GM23338 (cell line): ENCODE data around the gene TBX6. TPM values are rescaled to one million over a fixed set of nuclear protein-coding genes. Genes with fewer than 3 reads are reported as not detected.
A peak's percentile ranks its signal among the peaks of the same experiment; 100 is the strongest.

Source experiments
- ATAC-seq: fragments of 200-7000 bp; cut with Tn5 transposase; 3 replicates; pipeline ENCODE4 v1.9.1; 2020
- DNase-seq: peaks from one replicate; pipeline ENCODE4 v3.0.0-alpha.2; 2015; ENCODE audit warnings: low spot score
- H2AFZ ChIP-seq: fragments of 200-600 bp; sonication (generic); 2 replicates; pipeline ENCODE4 v1.8.0; 2016; ENCODE audit warnings: antibody characterized with exemption, mild to moderate bottlenecking, moderate library complexity
- H3F3A ChIP-seq: fragments of 200-600 bp; sonication (generic); replicated peaks from 2 replicates; pipeline ENCODE4 v1.8.0; 2017; ENCODE audit warnings: antibody characterized with exemption, mixed run types, low read depth
- H3K27ac ChIP-seq: fragments of 200-600 bp; sonication (generic); 2 replicates; pipeline ENCODE4 v1.6.1; 2016; ENCODE audit warnings: low read depth
- H3K27me3 ChIP-seq: fragments of 200-600 bp; sonication (generic); 2 replicates; pipeline ENCODE4 v1.8.0; 2016; ENCODE audit warnings: mild to moderate bottlenecking, mixed run types, moderate library complexity; ENCODE audit not compliant: insufficient read depth
- H3K36me3 ChIP-seq: fragments of 200-600 bp; sonication (generic); 2 replicates; pipeline ENCODE4 v1.8.0; 2016; ENCODE audit warnings: mild to moderate bottlenecking; ENCODE audit not compliant: insufficient read depth
- H3K4me1 ChIP-seq: fragments of 200-600 bp; sonication (generic); 2 replicates; pipeline ENCODE4 v1.8.0; 2016; ENCODE audit warnings: mild to moderate bottlenecking, moderate library complexity; ENCODE audit not compliant: insufficient read depth
- H3K4me2 ChIP-seq: fragments of 200-600 bp; sonication (generic); 2 replicates; pipeline ENCODE4 v1.7.1; 2017; ENCODE audit warnings: mixed run types
- H3K4me3 ChIP-seq: fragments of 200-600 bp; sonication (generic); 2 replicates; pipeline ENCODE4 v1.6.1; 2016; ENCODE audit warnings: mixed run types
- H3K79me2 ChIP-seq: fragments of 200-600 bp; sonication (generic); replicated peaks from 2 replicates; pipeline ENCODE4 v1.8.0; 2017; ENCODE audit warnings: mild to moderate bottlenecking; ENCODE audit not compliant: insufficient read depth
- H3K9me2 ChIP-seq: fragments of 200-600 bp; sonication (generic); 2 replicates; pipeline ENCODE4 v1.8.0; 2017; ENCODE audit not compliant: insufficient read depth
- H4K20me1 ChIP-seq: fragments of 200-600 bp; sonication (generic); replicated peaks from 2 replicates; pipeline ENCODE4 v1.8.0; 2017; ENCODE audit warnings: mild to moderate bottlenecking; ENCODE audit not compliant: insufficient read depth
- H3K27ac Mint-ChIP-seq: 2 replicates; pipeline ENCODE4 v1.8.0; 2020; ENCODE audit warnings: inconsistent platforms, mild to moderate bottlenecking, moderate library complexity, mixed read lengths
- H3K27me3 Mint-ChIP-seq: 3 replicates; pipeline ENCODE4 v1.8.0; 2022; ENCODE audit warnings: low read depth, mild to moderate bottlenecking, moderate library complexity, mixed read lengths, inconsistent platforms; ENCODE audit not compliant: insufficient read depth, poor library complexity
- H3K36me3 Mint-ChIP-seq: 3 replicates; pipeline ENCODE4 v1.8.0; 2021; ENCODE audit warnings: low read depth, mild to moderate bottlenecking, inconsistent platforms, moderate library complexity, mixed read lengths
- H3K4me1 Mint-ChIP-seq: 3 replicates; pipeline ENCODE4 v1.8.0; 2020; ENCODE audit warnings: mild to moderate bottlenecking, inconsistent platforms, mixed read lengths
- H3K4me3 Mint-ChIP-seq: 3 replicates; pipeline ENCODE4 v1.8.0; 2021; ENCODE audit warnings: moderate library complexity, mild to moderate bottlenecking, inconsistent platforms, mixed read lengths
- H3K9me3 Mint-ChIP-seq: 3 replicates; pipeline ENCODE4 v1.8.0; 2020; ENCODE audit warnings: moderate library complexity, mild to moderate bottlenecking, inconsistent platforms, mixed read lengths
- EZH2 ChIP-seq: fragments of 200-600 bp; sonication (generic); IDR thresholded peaks from one replicate; pipeline ENCODE4 v1.8.0; 2017; ENCODE audit warnings: antibody characterized with exemption, mild to moderate bottlenecking, low read depth; ENCODE audit not compliant: unreplicated experiment
- EZH2phosphoT487 ChIP-seq: fragments of 200-600 bp; sonication (generic); IDR thresholded peaks from one replicate; pipeline ENCODE4 v1.8.1; 2018; ENCODE audit warnings: antibody characterized with exemption; ENCODE audit not compliant: unreplicated experiment
- JUNB ChIP-seq: IDR thresholded peaks from one replicate; pipeline ENCODE4 v1.6.1; 2016; ENCODE audit warnings: antibody characterized with exemption; ENCODE audit not compliant: unreplicated experiment
- NANOG ChIP-seq: IDR thresholded peaks from 2 replicates; pipeline ENCODE4 v1.6.1; 2016; ENCODE audit warnings: antibody characterized with exemption, borderline replicate concordance
- POLR2AphosphoS5 ChIP-seq: IDR thresholded peaks from 2 replicates; pipeline ENCODE4 v1.6.1; 2016; ENCODE audit warnings: antibody characterized with exemption, low read depth
- REST ChIP-seq: IDR thresholded peaks from one replicate; pipeline ENCODE4 v1.6.1; 2018; ENCODE audit warnings: antibody characterized with exemption; ENCODE audit not compliant: unreplicated experiment
- STAT1 ChIP-seq: IDR thresholded peaks from one replicate; pipeline ENCODE4 v1.6.1; 2016; ENCODE audit warnings: antibody characterized with exemption; ENCODE audit not compliant: unreplicated experiment
- ZNF114 ChIP-seq: fragments of 250-450 bp; sonication (Bioruptor Pico); IDR thresholded peaks from 2 replicates; pipeline ENCODE4 v1.5.0; 2020; ENCODE audit warnings: mild to moderate bottlenecking, moderate library complexity
- ZNF331 ChIP-seq: fragments of 250-450 bp; sonication (Bioruptor Pico); IDR thresholded peaks from 2 replicates; pipeline ENCODE4 v1.5.0; 2020; ENCODE audit warnings: low read depth, mild to moderate bottlenecking, moderate library complexity
- polyA plus RNA-seq: library from polyadenylated mRNA; unstranded; fragments of >200 nt; fragmentation: Nextera tagmentation; extraction: Ambion mirVana; gene quantifications from 2 replicates; pipeline ENCODE4 v1.2.1, GENCODE V29; 2016
- total RNA-seq: library from RNA; depleted of rRNA; stranded (reverse); fragments of >200 nt; shearing (Covaris generic); gene quantifications from 2 replicates; pipeline ENCODE4 v1.2.3, GENCODE V29; 2014
- TF ChIP-seq, protein P1 (sequence below), 2 experiments: fragments of 200-600 bp in 1 of 2; sonication (generic) in 1 of 2; conservative IDR thresholded peaks; 2 replicates each; pipeline versions ENCODE4 v1.5.1 to v1.6.1; 2016 to 2017; ENCODE audit warnings: antibody characterized with exemption in 2 of 2, low read depth in 2 of 2, mild to moderate bottlenecking in 2 of 2, moderate library complexity in 1 of 2

TBX6 gene
- total and polyA plus RNA-seq, 2 experiments from 2014 or later: 1.1 to 2.4 TPM

GRCh38 chr16:30124985-30125379 is 33.3 kb upstream of the TBX6 start:
- Histone ChIP-seq H4K20me1 (no peaks in the 10 kb centered on the region), H3K4me1 (peaks cover 3% of the 10 kb centered on the region; the same call in 1 of the 2 replicates), H3K27me3 (no peaks in the 10 kb centered on the region), H3K4me2 (no peak overlapping the region), H3K9me2 (no peaks in the 10 kb centered on the region), H3K4me3 (no peak overlapping the region), H3K79me2 (no peaks in the 10 kb centered on the region), H3K36me3 (no peaks in the 10 kb centered on the region), H3K27ac (no peak overlapping the region), H2AFZ (no peak overlapping the region), H3F3A (no peaks in the 10 kb centered on the region)
- no peak overlapping the region for H3K4me3 Mint-ChIP-seq
- ATAC-seq: no peak
- H3K27ac Mint-ChIP-seq: no peak overlapping the region
- no peaks in the 10 kb centered on the region for H3K9me3 Mint-ChIP-seq
- peaks cover 12% of the 10 kb centered on the region for H3K27me3 Mint-ChIP-seq
- H3K4me1 Mint-ChIP-seq: peaks cover 4% of the 10 kb centered on the region; the same call in 2 of the 3 replicates
- no peaks in the 10 kb centered on the region for H3K36me3 Mint-ChIP-seq
- no peak for TF ChIP-seq POLR2AphosphoS5
- no peak for TF ChIP-seq ZNF114 (CRISPR knock-in tag)
- TF ChIP-seq STAT1: no peak
- TF ChIP-seq, protein P1, sequence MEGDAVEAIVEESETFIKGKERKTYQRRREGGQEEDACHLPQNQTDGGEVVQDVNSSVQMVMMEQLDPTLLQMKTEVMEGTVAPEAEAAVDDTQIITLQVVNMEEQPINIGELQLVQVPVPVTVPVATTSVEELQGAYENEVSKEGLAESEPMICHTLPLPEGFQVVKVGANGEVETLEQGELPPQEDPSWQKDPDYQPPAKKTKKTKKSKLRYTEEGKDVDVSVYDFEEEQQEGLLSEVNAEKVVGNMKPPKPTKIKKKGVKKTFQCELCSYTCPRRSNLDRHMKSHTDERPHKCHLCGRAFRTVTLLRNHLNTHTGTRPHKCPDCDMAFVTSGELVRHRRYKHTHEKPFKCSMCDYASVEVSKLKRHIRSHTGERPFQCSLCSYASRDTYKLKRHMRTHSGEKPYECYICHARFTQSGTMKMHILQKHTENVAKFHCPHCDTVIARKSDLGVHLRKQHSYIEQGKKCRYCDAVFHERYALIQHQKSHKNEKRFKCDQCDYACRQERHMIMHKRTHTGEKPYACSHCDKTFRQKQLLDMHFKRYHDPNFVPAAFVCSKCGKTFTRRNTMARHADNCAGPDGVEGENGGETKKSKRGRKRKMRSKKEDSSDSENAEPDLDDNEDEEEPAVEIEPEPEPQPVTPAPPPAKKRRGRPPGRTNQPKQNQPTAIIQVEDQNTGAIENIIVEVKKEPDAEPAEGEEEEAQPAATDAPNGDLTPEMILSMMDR (conservative IDR thresholded peaks at IDR 0.05; ENCODE audit: low read depth in 2 of 2): no peak
- no peak for TF ChIP-seq EZH2
- TF ChIP-seq JUNB: no peak
- no peak for DNase-seq

DNA sequence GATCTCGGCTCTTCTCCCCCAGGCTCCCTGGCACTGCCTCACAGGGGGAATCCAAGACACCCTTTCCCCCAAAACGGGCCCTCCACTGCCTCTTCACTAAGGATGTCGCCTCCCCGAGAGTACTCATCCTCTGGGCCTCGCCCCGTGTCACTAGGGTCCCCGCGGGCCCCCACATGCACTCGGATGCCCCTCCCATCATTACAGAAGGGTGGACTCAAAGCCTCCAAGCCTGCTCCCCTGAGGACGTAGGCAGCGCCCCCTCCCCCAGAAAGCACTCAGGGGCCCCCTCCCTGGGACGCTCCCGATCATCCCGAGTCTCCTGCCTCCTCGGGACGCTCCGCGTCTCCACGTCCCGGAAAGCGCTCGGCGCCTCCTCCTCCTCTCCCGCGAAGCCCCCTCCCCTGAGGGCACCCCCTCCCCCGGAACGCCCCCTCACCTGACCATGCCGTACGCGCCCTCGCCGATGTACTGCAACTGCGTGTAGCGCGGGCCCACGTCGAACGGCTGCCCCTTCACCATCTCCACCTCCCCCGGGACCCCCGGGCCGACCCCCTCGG is 31.0 kb upstream of the TBX6 start:
- Mint-ChIP-seq H3K27ac (no peak overlapping the region), H3K27me3 (peaks cover 12% of the 10 kb centered on the region), H3K4me3 (peak overlapping the region; percentile 82), H3K9me3 (no peaks in the 10 kb centered on the region), H3K36me3 (no peaks in the 10 kb centered on the region), H3K4me1 (peaks cover 4% of the 10 kb centered on the region; the same call in 2 of the 3 replicates)
- no peaks in the 10 kb centered on the region for H3K36me3 ChIP-seq
- H3K27me3 ChIP-seq: no peaks in the 10 kb centered on the region
- no peaks in the 10 kb centered on the region for H4K20me1 ChIP-seq
- H2AFZ ChIP-seq: peak overlapping the region; percentile 96
- H3K4me3 ChIP-seq: peak overlapping the region; percentile 78
- H3K79me2 ChIP-seq: no peaks in the 10 kb centered on the region
- H3F3A ChIP-seq: no peaks in the 10 kb centered on the region
- H3K4me1 ChIP-seq: peaks cover 3% of the 10 kb centered on the region; the same call in 1 of the 2 replicates
- DNase-seq: peak; percentile 67
- H3K9me2 ChIP-seq: no peaks in the 10 kb centered on the region
- peak; percentile 74 for ATAC-seq
- TF ChIP-seq, protein P1 (conservative IDR thresholded peaks at IDR 0.05; ENCODE audit: low read depth in 2 of 2): no peak
- no peak for TF ChIP-seq NANOG
- no peak for TF ChIP-seq REST
- TF ChIP-seq EZH2phosphoT487: no peak
- no peak for TF ChIP-seq ZNF331 (CRISPR knock-in tag)
- no peak overlapping the region for H3K27ac ChIP-seq
- peak overlapping the region; percentile 94 for H3K4me2 ChIP-seq
